ENCODE results near the gene CDH4.

DNA sequence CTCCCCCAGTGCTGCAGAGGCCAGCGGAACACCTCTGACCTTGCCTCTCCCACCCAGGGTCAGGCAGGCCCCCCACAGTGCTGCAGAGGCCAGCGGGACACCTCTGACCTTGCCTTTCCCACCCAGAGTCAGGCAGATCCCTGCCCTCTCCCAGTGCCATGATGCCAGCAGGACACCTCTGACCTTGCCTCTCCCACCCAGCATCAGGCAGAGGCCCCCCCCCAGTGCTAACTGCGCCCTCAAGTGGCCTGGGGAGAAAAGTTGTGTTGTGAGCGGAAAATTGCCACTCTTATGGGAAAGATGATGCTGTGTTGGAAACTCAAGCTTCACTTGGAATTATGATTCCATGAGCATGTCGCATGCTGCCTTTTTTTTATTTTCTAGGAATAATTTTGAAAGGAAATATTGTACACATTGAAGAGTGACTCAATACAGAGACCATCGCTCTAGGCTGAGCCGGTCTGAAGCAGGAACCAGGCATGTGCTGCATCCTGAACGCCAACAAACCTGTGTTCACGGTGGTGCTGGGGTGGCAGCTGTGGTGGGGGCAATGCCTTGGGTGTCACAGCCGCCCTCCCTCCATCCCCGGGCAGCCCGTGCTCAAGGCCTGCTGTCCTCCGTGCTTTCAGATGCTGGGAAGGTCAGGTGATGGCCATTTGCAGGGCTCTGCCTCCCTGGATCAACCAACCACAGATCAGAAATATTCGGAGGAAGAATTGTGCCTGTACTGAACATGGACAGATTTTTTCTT, 98.6 kb downstream of the CDH4 start:
- TF ChIP-seq SP1 (CRISPR knock-in tag; conservative IDR thresholded peaks at IDR 0.05) (no peak), CTCF (IDR thresholded peaks at IDR 0.05) (0 out of 2 replicates have a peak, but pooled peaks have one; percentile 15), NFATC4 (CRISPR knock-in tag; IDR thresholded peaks at IDR 0.05) (no peak), AFF4 (CRISPR knock-in tag; IDR thresholded peaks at IDR 0.05; ENCODE audit: borderline replicate concordance) (no peak), ZSCAN18 (CRISPR knock-in tag; IDR thresholded peaks at IDR 0.05) (no peak), USF1 (CRISPR knock-in tag; IDR thresholded peaks at IDR 0.05) (no peak), ZNF232 (CRISPR knock-in tag; IDR thresholded peaks at IDR 0.05) (no peak), MAX (CRISPR knock-in tag; IDR thresholded peaks at IDR 0.05) (no peak)
- TF ChIP-seq, protein P1, sequence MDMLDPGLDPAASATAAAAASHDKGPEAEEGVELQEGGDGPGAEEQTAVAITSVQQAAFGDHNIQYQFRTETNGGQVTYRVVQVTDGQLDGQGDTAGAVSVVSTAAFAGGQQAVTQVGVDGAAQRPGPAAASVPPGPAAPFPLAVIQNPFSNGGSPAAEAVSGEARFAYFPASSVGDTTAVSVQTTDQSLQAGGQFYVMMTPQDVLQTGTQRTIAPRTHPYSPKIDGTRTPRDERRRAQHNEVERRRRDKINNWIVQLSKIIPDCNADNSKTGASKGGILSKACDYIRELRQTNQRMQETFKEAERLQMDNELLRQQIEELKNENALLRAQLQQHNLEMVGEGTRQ (CRISPR knock-in tag; IDR thresholded peaks at IDR 0.05): no peak
- TF ChIP-seq, protein P2, sequence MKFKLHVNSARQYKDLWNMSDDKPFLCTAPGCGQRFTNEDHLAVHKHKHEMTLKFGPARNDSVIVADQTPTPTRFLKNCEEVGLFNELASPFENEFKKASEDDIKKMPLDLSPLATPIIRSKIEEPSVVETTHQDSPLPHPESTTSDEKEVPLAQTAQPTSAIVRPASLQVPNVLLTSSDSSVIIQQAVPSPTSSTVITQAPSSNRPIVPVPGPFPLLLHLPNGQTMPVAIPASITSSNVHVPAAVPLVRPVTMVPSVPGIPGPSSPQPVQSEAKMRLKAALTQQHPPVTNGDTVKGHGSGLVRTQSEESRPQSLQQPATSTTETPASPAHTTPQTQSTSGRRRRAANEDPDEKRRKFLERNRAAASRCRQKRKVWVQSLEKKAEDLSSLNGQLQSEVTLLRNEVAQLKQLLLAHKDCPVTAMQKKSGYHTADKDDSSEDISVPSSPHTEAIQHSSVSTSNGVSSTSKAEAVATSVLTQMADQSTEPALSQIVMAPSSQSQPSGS (CRISPR knock-in tag; IDR thresholded peaks at IDR 0.05; ENCODE audit: borderline replicate concordance, low read depth): no peak
- TF ChIP-seq, protein P3, sequence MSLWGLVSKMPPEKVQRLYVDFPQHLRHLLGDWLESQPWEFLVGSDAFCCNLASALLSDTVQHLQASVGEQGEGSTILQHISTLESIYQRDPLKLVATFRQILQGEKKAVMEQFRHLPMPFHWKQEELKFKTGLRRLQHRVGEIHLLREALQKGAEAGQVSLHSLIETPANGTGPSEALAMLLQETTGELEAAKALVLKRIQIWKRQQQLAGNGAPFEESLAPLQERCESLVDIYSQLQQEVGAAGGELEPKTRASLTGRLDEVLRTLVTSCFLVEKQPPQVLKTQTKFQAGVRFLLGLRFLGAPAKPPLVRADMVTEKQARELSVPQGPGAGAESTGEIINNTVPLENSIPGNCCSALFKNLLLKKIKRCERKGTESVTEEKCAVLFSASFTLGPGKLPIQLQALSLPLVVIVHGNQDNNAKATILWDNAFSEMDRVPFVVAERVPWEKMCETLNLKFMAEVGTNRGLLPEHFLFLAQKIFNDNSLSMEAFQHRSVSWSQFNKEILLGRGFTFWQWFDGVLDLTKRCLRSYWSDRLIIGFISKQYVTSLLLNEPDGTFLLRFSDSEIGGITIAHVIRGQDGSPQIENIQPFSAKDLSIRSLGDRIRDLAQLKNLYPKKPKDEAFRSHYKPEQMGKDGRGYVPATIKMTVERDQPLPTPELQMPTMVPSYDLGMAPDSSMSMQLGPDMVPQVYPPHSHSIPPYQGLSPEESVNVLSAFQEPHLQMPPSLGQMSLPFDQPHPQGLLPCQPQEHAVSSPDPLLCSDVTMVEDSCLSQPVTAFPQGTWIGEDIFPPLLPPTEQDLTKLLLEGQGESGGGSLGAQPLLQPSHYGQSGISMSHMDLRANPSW (CRISPR knock-in tag; conservative IDR thresholded peaks at IDR 0.05; ENCODE audit: low read depth): no peak
- TF ChIP-seq, protein P4, sequence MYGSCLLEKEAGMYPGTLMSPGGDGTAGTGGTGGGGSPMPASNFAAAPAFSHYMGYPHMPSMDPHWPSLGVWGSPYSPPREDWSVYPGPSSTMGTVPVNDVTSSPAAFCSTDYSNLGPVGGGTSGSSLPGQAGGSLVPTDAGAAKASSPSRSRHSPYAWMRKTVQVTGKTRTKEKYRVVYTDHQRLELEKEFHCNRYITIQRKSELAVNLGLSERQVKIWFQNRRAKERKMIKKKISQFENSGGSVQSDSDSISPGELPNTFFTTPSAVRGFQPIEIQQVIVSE (CRISPR knock-in tag; IDR thresholded peaks at IDR 0.05; ENCODE audit: borderline replicate concordance): no peak
